ENCODE measurements around the gene HLA-DPB1.
"Not testable (repeated sequence)": the region's sequence is repeated elsewhere in the genome, so short reads cannot be mapped to it uniquely, and the experiment has no call there.

Gene HLA-DPB1

DNA sequence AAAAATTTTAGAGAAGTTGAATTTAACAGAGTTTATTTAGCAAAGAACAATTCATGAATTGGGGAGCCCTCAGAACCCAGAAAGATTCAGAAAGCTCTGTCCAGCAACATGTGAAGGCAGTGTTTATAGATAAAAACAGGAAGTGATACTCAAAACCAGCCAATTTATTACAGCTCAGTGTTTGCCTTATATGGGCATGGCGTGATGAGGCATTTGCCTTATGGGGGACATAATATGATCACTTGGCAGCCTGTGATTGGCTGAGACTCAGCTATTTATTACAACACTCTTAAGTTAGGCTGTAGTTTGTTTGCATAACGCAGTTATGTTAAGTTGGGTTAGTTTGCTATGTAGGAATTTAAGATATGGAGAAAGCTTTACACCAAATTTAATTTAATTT is 13.8 kb upstream of the HLA-DPB1 start:
- H3K4me3 ChIP-seq (ENCODE audit: low read length) = no peak overlapping the region
- no peak for TF ChIP-seq ZNF274 (IDR thresholded peaks at IDR 0.05; ENCODE audit: low read depth, low read length)

DNA sequence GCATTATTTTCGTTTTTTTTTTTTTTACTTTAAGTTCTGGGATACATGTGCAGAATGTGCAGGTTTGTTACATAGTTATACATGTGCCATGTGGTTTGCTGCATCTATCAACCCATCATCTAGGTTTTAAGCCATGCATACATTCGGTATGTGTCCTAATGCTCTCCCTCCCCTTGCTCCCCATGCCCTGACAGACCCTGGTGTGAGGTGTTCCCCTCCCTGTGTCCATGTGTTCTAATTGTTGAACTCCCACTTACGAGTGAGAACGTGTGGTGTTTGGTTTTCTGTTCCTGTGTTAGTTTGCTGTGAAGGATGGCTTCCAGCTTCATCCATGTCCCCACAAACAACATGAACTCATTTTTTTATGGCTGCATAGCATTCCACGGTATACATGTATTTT is 12.4 kb upstream of the HLA-DPB1 start:
- H3K4me3 ChIP-seq (ENCODE audit: low read length) = not testable (repeated sequence)

DNA sequence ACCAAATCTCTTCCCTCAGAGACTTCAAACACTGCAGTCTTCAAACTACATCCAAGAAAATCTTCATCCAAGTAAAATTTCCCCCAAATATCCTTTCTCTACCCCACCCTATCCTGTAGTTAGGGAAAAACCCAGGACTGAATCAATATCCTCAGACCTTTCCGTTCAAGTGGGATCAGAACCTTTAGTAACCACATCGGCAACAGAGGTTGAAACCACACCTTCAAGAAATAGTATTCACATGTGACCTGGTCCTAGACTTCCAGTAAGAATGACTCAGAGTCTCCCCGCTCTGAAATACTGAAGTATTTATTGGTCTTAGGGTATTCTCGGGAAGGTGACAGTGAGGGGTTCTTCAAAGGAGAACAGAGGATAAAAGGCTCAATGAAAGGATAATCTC is 11.1 kb upstream of the HLA-DPB1 start:
- no peak for TF ChIP-seq ZNF274 (IDR thresholded peaks at IDR 0.05; ENCODE audit: low read depth, low read length)

GRCh38 chr6:33065312-33065711 is 10.5 kb upstream of the HLA-DPB1 start:
- H3K4me3 ChIP-seq (ENCODE audit: low read length) = no peak overlapping the region
- TF ChIP-seq ZNF274 (IDR thresholded peaks at IDR 0.05; ENCODE audit: low read depth, low read length) = no peak

More for the DNA sequence above, 11.1 kb upstream of the HLA-DPB1 start:
- H3K4me3 ChIP-seq (ENCODE audit: low read length) = no peak overlapping the region

DNA sequence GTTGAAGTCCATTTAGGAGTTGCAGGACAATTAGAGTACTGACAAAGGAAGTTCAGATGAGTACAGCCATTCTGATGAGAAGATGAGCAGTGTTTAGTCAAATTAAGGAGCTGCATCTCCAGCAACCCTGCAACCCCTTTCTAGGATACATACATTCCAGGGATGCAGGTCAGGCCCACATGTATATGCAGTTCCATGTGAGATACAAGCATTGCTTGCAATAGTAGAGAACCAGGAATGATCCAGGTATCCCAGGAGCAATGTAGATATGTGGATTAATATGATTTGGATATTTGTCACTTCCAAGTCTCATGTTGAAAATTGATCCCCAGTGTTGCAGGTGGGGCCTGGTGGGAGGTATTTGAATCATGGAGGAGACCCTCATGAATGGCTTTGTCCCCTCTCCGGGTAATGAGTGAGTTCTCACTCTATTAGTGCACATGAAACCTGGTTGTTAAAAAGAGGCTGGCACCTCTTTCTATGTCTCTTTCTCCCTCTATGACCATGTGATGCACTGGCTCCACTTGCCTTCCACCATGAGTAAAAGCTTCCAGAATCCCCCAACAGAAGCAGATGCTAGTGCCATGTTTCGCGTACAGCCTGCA is 8.8 kb upstream of the HLA-DPB1 start:
- H3K4me3 ChIP-seq (ENCODE audit: low read length) = no peak overlapping the region
- no peak for TF ChIP-seq ZNF274 (IDR thresholded peaks at IDR 0.05; ENCODE audit: low read depth, low read length)

DNA sequence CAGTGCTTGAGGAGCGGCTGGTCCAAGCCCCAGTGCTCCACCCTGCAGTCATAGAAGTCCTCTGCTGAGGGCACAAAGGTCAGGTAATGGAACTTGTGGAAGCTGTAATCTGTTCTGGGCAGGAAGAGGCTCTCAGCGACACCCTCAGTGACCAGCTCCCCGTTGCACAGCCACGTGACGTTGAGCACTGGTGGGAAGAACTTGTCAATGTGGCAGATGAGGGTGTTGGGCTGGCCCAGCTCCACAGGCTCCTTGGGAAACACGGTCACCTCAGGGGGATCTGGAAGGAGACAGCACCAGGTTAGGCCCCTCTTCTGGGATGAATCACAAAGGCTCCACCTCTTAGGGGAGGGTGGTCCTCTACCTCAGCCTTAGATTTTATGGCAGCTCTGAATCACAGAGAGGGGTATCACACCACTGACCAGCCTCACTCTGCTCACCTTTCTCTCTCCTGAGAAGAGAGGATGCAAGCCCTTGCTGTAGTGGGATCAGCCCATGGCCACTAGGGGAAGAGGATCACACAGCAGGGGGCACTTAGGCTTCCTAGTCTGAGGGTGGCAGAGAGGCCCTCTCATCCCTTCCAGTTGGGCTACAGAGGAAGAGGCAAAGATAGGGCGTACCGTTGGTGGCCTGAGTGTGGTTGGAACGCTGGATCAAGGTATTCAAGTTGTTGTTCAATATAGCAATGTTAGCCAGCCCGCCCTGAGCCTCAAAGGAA is 6.6 kb upstream of the HLA-DPB1 start:
- no peak overlapping the region for H3K4me3 ChIP-seq (ENCODE audit: low read length)
- no peak for TF ChIP-seq ZNF274 (IDR thresholded peaks at IDR 0.05; ENCODE audit: low read depth, low read length)

GRCh38 chr6:33070909-33071308 is 4.9 kb upstream of the HLA-DPB1 start:
- TF ChIP-seq ZNF274 (IDR thresholded peaks at IDR 0.05; ENCODE audit: low read depth, low read length) = no peak
- H3K4me3 ChIP-seq (ENCODE audit: low read length) = peak overlapping the region; percentile 85

GRCh38 chr6:33071569-33071968 is 4.2 kb upstream of the HLA-DPB1 start:
- H3K4me3 ChIP-seq (ENCODE audit: low read length) = peak overlapping the region; percentile 85
- TF ChIP-seq ZNF274 (IDR thresholded peaks at IDR 0.05; ENCODE audit: low read depth, low read length) = no peak

- no peak for TF ChIP-seq ZNF274 (IDR thresholded peaks at IDR 0.05; ENCODE audit: low read depth, low read length)
- peak overlapping the region; percentile 85 for H3K4me3 ChIP-seq (ENCODE audit: low read length)
These were observed 3.2 kb upstream of the HLA-DPB1 start for GRCh38 chr6:33072508-33073100.

- H3K4me3 ChIP-seq (ENCODE audit: low read length) = peak within 1 kb of the TSS; percentile 85
- no peak for TF ChIP-seq ZNF274 (IDR thresholded peaks at IDR 0.05; ENCODE audit: low read depth, low read length)
These were observed 2.3 kb upstream of the HLA-DPB1 start, which contains the start of gene HLA-DPA1 for GRCh38 chr6:33073431-33073871. HLA-DPA1 (minus strand) TSS chr6:33073649.

DNA sequence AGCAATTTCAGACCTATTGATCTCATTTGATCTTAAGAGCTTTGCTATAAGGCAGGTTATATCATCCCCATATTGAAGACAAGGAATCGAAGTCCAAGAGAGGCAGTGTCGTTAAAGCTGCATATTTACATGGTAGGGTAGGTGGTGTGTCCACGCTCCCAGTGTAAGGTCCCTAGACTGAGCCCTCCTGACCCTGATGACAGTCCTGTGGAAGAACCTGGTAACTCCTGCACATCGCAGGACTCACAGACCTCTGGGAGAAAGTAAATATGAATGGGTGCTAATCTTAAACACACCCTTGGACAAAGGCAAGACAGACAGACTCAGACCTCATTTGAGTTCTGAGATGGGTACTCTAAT is 602 bp upstream of the HLA-DPB1 start:
- H3K4me3 ChIP-seq (ENCODE audit: low read length) = peak overlapping the region; percentile 98
- TF ChIP-seq ZNF274 (IDR thresholded peaks at IDR 0.05; ENCODE audit: low read depth, low read length) = no peak

- TF ChIP-seq ZNF274 (IDR thresholded peaks at IDR 0.05; ENCODE audit: low read depth, low read length) = no peak
- peak overlapping the region; percentile 98 for H3K4me3 ChIP-seq (ENCODE audit: low read length)
These were observed 680 bp downstream of the HLA-DPB1 start for GRCh38 chr6:33076406-33076934.

DNA sequence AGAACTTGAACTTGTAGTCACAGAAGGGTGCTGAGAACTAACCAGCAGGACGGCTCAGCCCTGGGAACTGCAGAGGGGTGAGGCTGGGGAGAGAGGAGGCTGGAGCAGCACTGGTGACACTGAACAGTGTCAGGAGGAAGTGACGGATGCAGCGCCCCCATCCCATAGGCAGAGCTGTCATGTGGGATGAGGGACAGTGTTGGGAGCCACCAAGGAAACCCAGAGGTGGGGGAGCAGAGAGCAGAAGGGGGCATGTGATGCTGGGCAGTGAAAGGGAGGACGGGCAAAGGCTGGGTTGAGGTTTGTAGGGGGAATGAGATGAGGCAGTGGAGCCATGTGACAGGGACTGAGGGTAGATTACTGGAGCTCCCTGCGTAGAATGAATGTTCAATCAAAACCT is 2.1 kb downstream of the HLA-DPB1 start:
- no peak for TF ChIP-seq ZNF274 (IDR thresholded peaks at IDR 0.05; ENCODE audit: low read depth, low read length)
- peak overlapping the region; percentile 72 for H3K4me3 ChIP-seq (ENCODE audit: low read length)

- peak overlapping the region; percentile 72; the same call in 1 of the 2 replicates for H3K4me3 ChIP-seq (ENCODE audit: low read length)
- no peak for TF ChIP-seq ZNF274 (IDR thresholded peaks at IDR 0.05; ENCODE audit: low read depth, low read length)
These were observed 2.7 kb downstream of the HLA-DPB1 start for GRCh38 chr6:33078442-33078841.

Data from GM08714 (cell line).